Lower leg skin (tissue), 3 donors: Measurements from ENCODE around the gene LZTFL1.

Experiments
- CTCF ChIP-seq, 3 donors: fragments of 450-650 bp; IDR thresholded peaks; one replicate each; pipeline ENCODE4 v1.5.1; 2016; ENCODE audit warnings: antibody characterized with exemption in 3 of 3, mild to moderate bottlenecking in 3 of 3, moderate library complexity in 2 of 3
- POLR2A ChIP-seq, 2 donors: fragments of 450-650 bp; IDR thresholded peaks; one replicate each; pipeline ENCODE4 v1.6.1; 2016 to 2017; ENCODE audit warnings: antibody characterized with exemption in 2 of 2, mild to moderate bottlenecking in 1 of 2, moderate library complexity in 1 of 2

GRCh38 chr3:45873638-45874037 is 31.7 kb upstream of the LZTFL1 start:
- no peak for TF ChIP-seq CTCF (IDR thresholded peaks at IDR 0.05)
- no peak for TF ChIP-seq POLR2A (IDR thresholded peaks at IDR 0.05)
